HG02938 (cell line): ENCODE results near the gene GPC5.

Source experiments
- ATAC-seq: cut with Tn5 transposase; IDR thresholded peaks from one replicate; pipeline ENCODE4 v1.9.1; 2021; ENCODE audit warnings: mild to moderate bottlenecking, moderate library complexity; ENCODE audit not compliant: unreplicated experiment

The GPC5 gene

GRCh38 chr13:91588541-91588940, 190.1 kb downstream of the GPC5 start:
- no peak for ATAC-seq

- ATAC-seq = no peak
Observed at GRCh38 chr13:91592056-91593014, 193.9 kb downstream of the GPC5 start.

- ATAC-seq = no peak
Observed at GRCh38 chr13:91593456-91593855, 195.0 kb downstream of the GPC5 start.

- no peak for ATAC-seq
Observed at GRCh38 chr13:91594061-91594460, 195.6 kb downstream of the GPC5 start.

GRCh38 chr13:91595677-91596076, 197.3 kb downstream of the GPC5 start:
- no peak for ATAC-seq

- ATAC-seq = no peak
Observed at GRCh38 chr13:91596842-91597241, 198.4 kb downstream of the GPC5 start.

GRCh38 chr13:91598655-91599054, 200.2 kb downstream of the GPC5 start:
- ATAC-seq = no peak

GRCh38 chr13:91601273-91601672, 202.9 kb downstream of the GPC5 start:
- ATAC-seq = no peak

GRCh38 chr13:91601807-91602206, 203.4 kb downstream of the GPC5 start:
- ATAC-seq = no peak

GRCh38 chr13:91609353-91609752, 210.9 kb downstream of the GPC5 start:
- no peak for ATAC-seq

GRCh38 chr13:91618315-91618714, 219.9 kb downstream of the GPC5 start:
- no peak for ATAC-seq

GRCh38 chr13:91620670-91621141, 222.3 kb downstream of the GPC5 start:
- no peak for ATAC-seq

GRCh38 chr13:91621161-91621560, 222.7 kb downstream of the GPC5 start:
- no peak for ATAC-seq

GRCh38 chr13:91621963-91622362, 223.5 kb downstream of the GPC5 start:
- no peak for ATAC-seq

GRCh38 chr13:91622778-91623550, 224.5 kb downstream of the GPC5 start:
- ATAC-seq = no peak

- ATAC-seq = no peak
Observed at GRCh38 chr13:91627952-91628739, 229.7 kb downstream of the GPC5 start.

GRCh38 chr13:91630946-91631345, 232.5 kb downstream of the GPC5 start:
- ATAC-seq = no peak

GRCh38 chr13:91632086-91632485, 233.7 kb downstream of the GPC5 start:
- no peak for ATAC-seq

- no peak for ATAC-seq
Observed at GRCh38 chr13:91639330-91639729, 240.9 kb downstream of the GPC5 start.

GRCh38 chr13:91643394-91643793, 245.0 kb downstream of the GPC5 start:
- ATAC-seq = no peak

GRCh38 chr13:91644806-91645205, 246.4 kb downstream of the GPC5 start:
- ATAC-seq = no peak
